K562 (cell line): ENCODE results near the gene STING1. TPM values are rescaled to one million over a fixed set of nuclear protein-coding genes. Genes with fewer than 3 reads are reported as not detected.

Experiments
- BRF1 ChIP-seq: IDR thresholded peaks from 3 replicates; pipeline ENCODE4 v1.6.1; 2011; ENCODE audit warnings: borderline replicate concordance, mild to moderate bottlenecking; ENCODE audit not compliant: insufficient read length; ENCODE audit errors: extremely low read depth
- MAZ ChIP-seq, 2 experiments: fragments of 450-650 bp in 1 of 2; sonication (generic) in 1 of 2; formaldehyde crosslinking; IDR thresholded peaks in 1 of 2; conservative IDR thresholded peaks in 1 of 2; 2 replicates each; pipeline versions ENCODE4 v1.4.0 to v1.5.0; 2020; ENCODE audit warnings: mild to moderate bottlenecking in 1 of 2, missing genetic modification reagents in 1 of 2
- SMAD1 ChIP-seq: fragments of 150-350 bp; IDR thresholded peaks from 2 replicates; pipeline ENCODE4 v1.6.1; 2014; ENCODE audit warnings: low read length, low read depth; ENCODE audit not compliant: partially characterized antibody
- ZNF3 ChIP-seq: fragments of 250-450 bp; sonication (Bioruptor Pico); IDR thresholded peaks from 2 replicates; pipeline ENCODE4 v1.5.0; 2021; ENCODE audit warnings: mild to moderate bottlenecking, moderate library complexity
- ZNF583 ChIP-seq: fragments of 250-450 bp; sonication (Bioruptor Pico); IDR thresholded peaks from 2 replicates; pipeline ENCODE4 v1.4.0; 2020
- polyA plus RNA-seq, 8 experiments: library from polyadenylated mRNA; depleted of rRNA in 4 of 8; stranded (reverse) in 5 of 8; unstranded in 3 of 8; fragments of >200 nt; fragmentation: Nextera tagmentation in 2 of 8; fragmentation: Illumina TruSeq in 1 of 8; extraction: Ambion mirVana in 2 of 8; extraction: Trizol in 1 of 8; gene quantifications; 2 replicates each; pipeline versions ENCODE4 v1.2.1 to v1.2.3, GENCODE V29; 2011 to 2014; ENCODE audit warnings: inconsistent platforms in 1 of 8, missing spikeins in 1 of 8
- total RNA-seq, 7 experiments: library from RNA; depleted of rRNA in 6 of 7; stranded (reverse); fragments of >200 nt in 6 of 7; fragmentation: Illumina TruSeq in 2 of 7; extraction: Trizol in 2 of 7; gene quantifications; 2 replicates each; pipeline versions ENCODE4 v1.2.1 to v1.2.3, GENCODE V29; 2011 to 2021; ENCODE audit warnings: low replicate concordance in 1 of 7
- TF ChIP-seq, protein P1 (sequence below): fragments of 250-450 bp; sonication (Bioruptor Pico); IDR thresholded peaks from 2 replicates; pipeline ENCODE4 v1.5.0; 2020; ENCODE audit warnings: mild to moderate bottlenecking, borderline replicate concordance
- TF ChIP-seq, protein P2 (sequence below): sonication (generic); formaldehyde crosslinking; IDR thresholded peaks from 2 replicates; pipeline ENCODE4 v1.8.0; 2022; ENCODE audit warnings: mild to moderate bottlenecking, low read depth, missing genetic modification reagents
- TF ChIP-seq, protein P3 (sequence below): sonication (generic); formaldehyde crosslinking; IDR thresholded peaks from 2 replicates; pipeline ENCODE4 v1.8.1; 2023; ENCODE audit warnings: mild to moderate bottlenecking, missing genetic modification reagents, moderate library complexity
- TF ChIP-seq, protein P4 (sequence below): fragments of 200-600 bp; sonication (generic); IDR thresholded peaks from one replicate; pipeline ENCODE4 v1.6.1; 2012; ENCODE audit warnings: mild to moderate bottlenecking, low read depth, low read length, inconsistent platforms

Gene STING1
- total and polyA plus RNA-seq, 9 of the 15 experiments (the other 6 are each of a cell fraction or from before 2014, with no cell fraction given) = 20.8 to 69.1 (median 44.7) TPM

DNA sequence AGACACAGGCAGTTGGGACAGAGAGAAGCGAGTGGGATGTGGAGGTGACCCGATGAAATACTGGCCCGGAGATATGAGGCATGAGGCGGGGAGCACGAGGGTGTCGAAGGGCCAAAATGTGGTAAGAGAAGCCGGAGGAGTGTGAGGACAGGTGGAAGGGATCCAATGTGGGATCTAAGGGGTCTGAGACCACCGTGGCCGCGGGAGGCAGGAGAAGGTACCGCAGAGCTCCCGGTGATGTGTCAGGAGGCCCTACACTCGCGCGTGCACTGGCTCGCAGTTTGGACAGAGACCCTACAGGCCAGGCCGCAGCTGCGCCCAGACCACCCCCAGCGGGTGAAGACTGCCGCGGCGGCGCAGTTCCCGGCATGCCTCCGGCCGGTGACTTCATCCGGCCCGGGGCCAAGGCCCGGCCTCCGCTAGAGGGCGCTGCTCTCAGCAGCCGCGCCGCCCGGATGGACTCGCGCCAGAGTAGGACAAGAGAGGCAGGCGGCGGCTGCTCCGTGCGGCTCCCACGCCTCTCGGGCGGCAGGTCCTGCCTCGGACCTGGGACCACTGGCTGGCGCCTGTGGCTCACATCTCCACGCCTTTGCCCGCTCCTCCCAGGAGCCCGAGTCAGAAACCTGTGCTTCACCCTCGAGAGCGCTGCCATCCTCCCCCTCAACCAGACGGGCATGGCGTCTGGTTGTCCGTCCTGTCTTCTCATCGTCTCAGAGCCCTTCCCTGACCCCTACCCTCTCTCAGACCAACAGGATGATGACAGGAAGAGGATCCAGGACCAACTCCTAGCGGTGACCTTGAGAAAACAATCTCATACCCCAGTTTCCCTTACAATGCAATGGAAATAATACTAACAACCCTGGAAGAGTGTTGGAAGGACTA is 35.4 kb upstream of the STING1 start (continued):
- TF ChIP-seq, protein P1, sequence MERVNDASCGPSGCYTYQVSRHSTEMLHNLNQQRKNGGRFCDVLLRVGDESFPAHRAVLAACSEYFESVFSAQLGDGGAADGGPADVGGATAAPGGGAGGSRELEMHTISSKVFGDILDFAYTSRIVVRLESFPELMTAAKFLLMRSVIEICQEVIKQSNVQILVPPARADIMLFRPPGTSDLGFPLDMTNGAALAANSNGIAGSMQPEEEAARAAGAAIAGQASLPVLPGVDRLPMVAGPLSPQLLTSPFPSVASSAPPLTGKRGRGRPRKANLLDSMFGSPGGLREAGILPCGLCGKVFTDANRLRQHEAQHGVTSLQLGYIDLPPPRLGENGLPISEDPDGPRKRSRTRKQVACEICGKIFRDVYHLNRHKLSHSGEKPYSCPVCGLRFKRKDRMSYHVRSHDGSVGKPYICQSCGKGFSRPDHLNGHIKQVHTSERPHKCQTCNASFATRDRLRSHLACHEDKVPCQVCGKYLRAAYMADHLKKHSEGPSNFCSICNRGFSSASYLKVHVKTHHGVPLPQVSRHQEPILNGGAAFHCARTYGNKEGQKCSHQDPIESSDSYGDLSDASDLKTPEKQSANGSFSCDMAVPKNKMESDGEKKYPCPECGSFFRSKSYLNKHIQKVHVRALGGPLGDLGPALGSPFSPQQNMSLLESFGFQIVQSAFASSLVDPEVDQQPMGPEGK (CRISPR knock-in tag) = no peak
- TF ChIP-seq, protein P2, sequence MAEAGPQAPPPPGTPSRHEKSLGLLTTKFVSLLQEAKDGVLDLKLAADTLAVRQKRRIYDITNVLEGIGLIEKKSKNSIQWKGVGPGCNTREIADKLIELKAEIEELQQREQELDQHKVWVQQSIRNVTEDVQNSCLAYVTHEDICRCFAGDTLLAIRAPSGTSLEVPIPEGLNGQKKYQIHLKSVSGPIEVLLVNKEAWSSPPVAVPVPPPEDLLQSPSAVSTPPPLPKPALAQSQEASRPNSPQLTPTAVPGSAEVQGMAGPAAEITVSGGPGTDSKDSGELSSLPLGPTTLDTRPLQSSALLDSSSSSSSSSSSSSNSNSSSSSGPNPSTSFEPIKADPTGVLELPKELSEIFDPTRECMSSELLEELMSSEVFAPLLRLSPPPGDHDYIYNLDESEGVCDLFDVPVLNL (CRISPR knock-in tag) = no peak; the same call in none of the 2 replicates
- TF ChIP-seq ZNF583 (CRISPR knock-in tag) = peak; percentile 76; the same call in 1 of the 2 replicates
- peak; percentile 78 for TF ChIP-seq SMAD1
- TF ChIP-seq, protein P3, sequence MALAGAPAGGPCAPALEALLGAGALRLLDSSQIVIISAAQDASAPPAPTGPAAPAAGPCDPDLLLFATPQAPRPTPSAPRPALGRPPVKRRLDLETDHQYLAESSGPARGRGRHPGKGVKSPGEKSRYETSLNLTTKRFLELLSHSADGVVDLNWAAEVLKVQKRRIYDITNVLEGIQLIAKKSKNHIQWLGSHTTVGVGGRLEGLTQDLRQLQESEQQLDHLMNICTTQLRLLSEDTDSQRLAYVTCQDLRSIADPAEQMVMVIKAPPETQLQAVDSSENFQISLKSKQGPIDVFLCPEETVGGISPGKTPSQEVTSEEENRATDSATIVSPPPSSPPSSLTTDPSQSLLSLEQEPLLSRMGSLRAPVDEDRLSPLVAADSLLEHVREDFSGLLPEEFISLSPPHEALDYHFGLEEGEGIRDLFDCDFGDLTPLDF (CRISPR knock-in tag) = peak; percentile 67; the same call in 1 of the 2 replicates
- TF ChIP-seq MAZ (CRISPR knock-in tag; conservative IDR thresholded peaks at IDR 0.05 in 1 of 2, IDR thresholded peaks at IDR 0.05 in 1 of 2) = peak; percentile 84 to 86
- TF ChIP-seq ZNF3 = no peak
- TF ChIP-seq, protein P4, sequence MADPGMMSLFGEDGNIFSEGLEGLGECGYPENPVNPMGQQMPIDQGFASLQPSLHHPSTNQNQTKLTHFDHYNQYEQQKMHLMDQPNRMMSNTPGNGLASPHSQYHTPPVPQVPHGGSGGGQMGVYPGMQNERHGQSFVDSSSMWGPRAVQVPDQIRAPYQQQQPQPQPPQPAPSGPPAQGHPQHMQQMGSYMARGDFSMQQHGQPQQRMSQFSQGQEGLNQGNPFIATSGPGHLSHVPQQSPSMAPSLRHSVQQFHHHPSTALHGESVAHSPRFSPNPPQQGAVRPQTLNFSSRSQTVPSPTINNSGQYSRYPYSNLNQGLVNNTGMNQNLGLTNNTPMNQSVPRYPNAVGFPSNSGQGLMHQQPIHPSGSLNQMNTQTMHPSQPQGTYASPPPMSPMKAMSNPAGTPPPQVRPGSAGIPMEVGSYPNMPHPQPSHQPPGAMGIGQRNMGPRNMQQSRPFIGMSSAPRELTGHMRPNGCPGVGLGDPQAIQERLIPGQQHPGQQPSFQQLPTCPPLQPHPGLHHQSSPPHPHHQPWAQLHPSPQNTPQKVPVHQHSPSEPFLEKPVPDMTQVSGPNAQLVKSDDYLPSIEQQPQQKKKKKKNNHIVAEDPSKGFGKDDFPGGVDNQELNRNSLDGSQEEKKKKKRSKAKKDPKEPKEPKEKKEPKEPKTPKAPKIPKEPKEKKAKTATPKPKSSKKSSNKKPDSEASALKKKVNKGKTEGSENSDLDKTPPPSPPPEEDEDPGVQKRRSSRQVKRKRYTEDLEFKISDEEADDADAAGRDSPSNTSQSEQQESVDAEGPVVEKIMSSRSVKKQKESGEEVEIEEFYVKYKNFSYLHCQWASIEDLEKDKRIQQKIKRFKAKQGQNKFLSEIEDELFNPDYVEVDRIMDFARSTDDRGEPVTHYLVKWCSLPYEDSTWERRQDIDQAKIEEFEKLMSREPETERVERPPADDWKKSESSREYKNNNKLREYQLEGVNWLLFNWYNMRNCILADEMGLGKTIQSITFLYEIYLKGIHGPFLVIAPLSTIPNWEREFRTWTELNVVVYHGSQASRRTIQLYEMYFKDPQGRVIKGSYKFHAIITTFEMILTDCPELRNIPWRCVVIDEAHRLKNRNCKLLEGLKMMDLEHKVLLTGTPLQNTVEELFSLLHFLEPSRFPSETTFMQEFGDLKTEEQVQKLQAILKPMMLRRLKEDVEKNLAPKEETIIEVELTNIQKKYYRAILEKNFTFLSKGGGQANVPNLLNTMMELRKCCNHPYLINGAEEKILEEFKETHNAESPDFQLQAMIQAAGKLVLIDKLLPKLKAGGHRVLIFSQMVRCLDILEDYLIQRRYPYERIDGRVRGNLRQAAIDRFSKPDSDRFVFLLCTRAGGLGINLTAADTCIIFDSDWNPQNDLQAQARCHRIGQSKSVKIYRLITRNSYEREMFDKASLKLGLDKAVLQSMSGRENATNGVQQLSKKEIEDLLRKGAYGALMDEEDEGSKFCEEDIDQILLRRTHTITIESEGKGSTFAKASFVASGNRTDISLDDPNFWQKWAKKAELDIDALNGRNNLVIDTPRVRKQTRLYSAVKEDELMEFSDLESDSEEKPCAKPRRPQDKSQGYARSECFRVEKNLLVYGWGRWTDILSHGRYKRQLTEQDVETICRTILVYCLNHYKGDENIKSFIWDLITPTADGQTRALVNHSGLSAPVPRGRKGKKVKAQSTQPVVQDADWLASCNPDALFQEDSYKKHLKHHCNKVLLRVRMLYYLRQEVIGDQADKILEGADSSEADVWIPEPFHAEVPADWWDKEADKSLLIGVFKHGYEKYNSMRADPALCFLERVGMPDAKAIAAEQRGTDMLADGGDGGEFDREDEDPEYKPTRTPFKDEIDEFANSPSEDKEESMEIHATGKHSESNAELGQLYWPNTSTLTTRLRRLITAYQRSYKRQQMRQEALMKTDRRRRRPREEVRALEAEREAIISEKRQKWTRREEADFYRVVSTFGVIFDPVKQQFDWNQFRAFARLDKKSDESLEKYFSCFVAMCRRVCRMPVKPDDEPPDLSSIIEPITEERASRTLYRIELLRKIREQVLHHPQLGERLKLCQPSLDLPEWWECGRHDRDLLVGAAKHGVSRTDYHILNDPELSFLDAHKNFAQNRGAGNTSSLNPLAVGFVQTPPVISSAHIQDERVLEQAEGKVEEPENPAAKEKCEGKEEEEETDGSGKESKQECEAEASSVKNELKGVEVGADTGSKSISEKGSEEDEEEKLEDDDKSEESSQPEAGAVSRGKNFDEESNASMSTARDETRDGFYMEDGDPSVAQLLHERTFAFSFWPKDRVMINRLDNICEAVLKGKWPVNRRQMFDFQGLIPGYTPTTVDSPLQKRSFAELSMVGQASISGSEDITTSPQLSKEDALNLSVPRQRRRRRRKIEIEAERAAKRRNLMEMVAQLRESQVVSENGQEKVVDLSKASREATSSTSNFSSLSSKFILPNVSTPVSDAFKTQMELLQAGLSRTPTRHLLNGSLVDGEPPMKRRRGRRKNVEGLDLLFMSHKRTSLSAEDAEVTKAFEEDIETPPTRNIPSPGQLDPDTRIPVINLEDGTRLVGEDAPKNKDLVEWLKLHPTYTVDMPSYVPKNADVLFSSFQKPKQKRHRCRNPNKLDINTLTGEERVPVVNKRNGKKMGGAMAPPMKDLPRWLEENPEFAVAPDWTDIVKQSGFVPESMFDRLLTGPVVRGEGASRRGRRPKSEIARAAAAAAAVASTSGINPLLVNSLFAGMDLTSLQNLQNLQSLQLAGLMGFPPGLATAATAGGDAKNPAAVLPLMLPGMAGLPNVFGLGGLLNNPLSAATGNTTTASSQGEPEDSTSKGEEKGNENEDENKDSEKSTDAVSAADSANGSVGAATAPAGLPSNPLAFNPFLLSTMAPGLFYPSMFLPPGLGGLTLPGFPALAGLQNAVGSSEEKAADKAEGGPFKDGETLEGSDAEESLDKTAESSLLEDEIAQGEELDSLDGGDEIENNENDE = no peak
- no peak for TF ChIP-seq BRF1
